Endothelial cell of umbilical vein (primary cell): ENCODE results near the gene ZNF385B. TPM values are rescaled to one million over a fixed set of nuclear protein-coding genes. Genes with fewer than 3 reads are reported as not detected.

Source experiments
- BruUV-seq: library from RNA; stranded (reverse); fragments of 400-500 nt; replicated peaks from 2 replicates; lab custom pipeline; 2021; lab: Mats Ljungman, UMichigan
- CTCF ChIA-PET: fragments of 300-600, 350-600 bp; sonication (Branson Sonifier 250); formaldehyde crosslinking; loops from one replicate; lab custom pipeline; 2021; ENCODE audit warnings: antibody characterized with exemption, inconsistent platforms; lab: Charles Lee
- POLR2A ChIA-PET: fragments of 300-600, 350-600 bp; sonication (Branson Sonifier 250); formaldehyde crosslinking; loops from one replicate; lab custom pipeline; 2021; ENCODE audit warnings: antibody characterized with exemption, inconsistent platforms; lab: Charles Lee
- DNase-seq: peaks from one replicate; pipeline ENCODE4 v3.0.0-alpha.2; 2011; ENCODE audit warnings: low read depth, low spot score
- FAIRE-seq: peaks from 2 replicates; lab custom pipeline; 2011; peaks lifted over from hg19 to GRCh38; lab: Jason Lieb, UNC
- H2AFZ ChIP-seq: 2 replicates; pipeline ENCODE4 v1.6.0; 2012; ENCODE audit warnings: low read depth, low read length, control low read depth, inconsistent platforms
- H3K27ac ChIP-seq: 2 replicates; pipeline ENCODE4 v1.5.1; 2011; ENCODE audit warnings: low read depth, mild to moderate bottlenecking, control low read depth, low read length, moderate library complexity; ENCODE audit not compliant: insufficient read depth
- H3K27me3 ChIP-seq, 2 experiments: 2 replicates each; pipeline versions ENCODE4 v1.6.0 to v1.6.1; 2011; ENCODE audit warnings: low read length in 2 of 2, mixed read lengths in 1 of 2; ENCODE audit not compliant: control insufficient read depth in 2 of 2, insufficient read depth in 2 of 2
- H3K36me3 ChIP-seq, 2 experiments: 2 replicates in 1 of 2; 3 replicates in 1 of 2; pipeline ENCODE4 v1.5.1; 2011; ENCODE audit warnings: low read length in 2 of 2, mild to moderate bottlenecking in 1 of 2, moderate library complexity in 1 of 2; ENCODE audit not compliant: control insufficient read depth in 2 of 2, insufficient read depth in 2 of 2; ENCODE audit errors: extremely low read depth in 1 of 2
- H3K4me1 ChIP-seq: 3 replicates; pipeline ENCODE4 v1.5.1; 2011; ENCODE audit warnings: mild to moderate bottlenecking, low read length; ENCODE audit not compliant: control insufficient read depth, insufficient read depth; ENCODE audit errors: extremely low read depth
- H3K4me2 ChIP-seq: 2 replicates; pipeline ENCODE4 v1.6.1; 2011; ENCODE audit warnings: low read length, control low read depth, mixed read lengths; ENCODE audit not compliant: insufficient read depth
- H3K4me3 ChIP-seq, 3 experiments: fragments of 200-600 bp in 1 of 3; sonication (generic), shearing (Covaris generic) in 1 of 3; replicated peaks in 1 of 3; 2 replicates each; pipeline ENCODE4 v1.5.1; 2011 to 2016; ENCODE audit warnings: control low read depth in 3 of 3, low read length in 3 of 3, mild to moderate bottlenecking in 2 of 3, inconsistent platforms in 1 of 3, low read depth in 1 of 3, moderate library complexity in 1 of 3; ENCODE audit not compliant: insufficient read depth in 1 of 3
- H3K79me2 ChIP-seq: 2 replicates; pipeline ENCODE4 v1.6.0; 2012; ENCODE audit warnings: low read length, inconsistent platforms; ENCODE audit not compliant: control insufficient read depth, insufficient read depth
- H3K9ac ChIP-seq: replicated peaks from 2 replicates; pipeline ENCODE3; 2011; ENCODE audit warnings: low read length, control low read depth; ENCODE audit not compliant: insufficient read depth; ENCODE audit errors: extremely low read depth
- H3K9me1 ChIP-seq: replicated peaks from 3 replicates; pipeline ENCODE4 v1.6.0; 2011; ENCODE audit warnings: mild to moderate bottlenecking, low read length; ENCODE audit not compliant: control insufficient read depth, insufficient read depth; ENCODE audit errors: extremely low read depth
- H3K9me3 ChIP-seq: replicated peaks from 2 replicates; pipeline ENCODE4 v1.5.1; 2012; ENCODE audit warnings: low read length, inconsistent platforms; ENCODE audit not compliant: control insufficient read depth, insufficient read depth
- H4K20me1 ChIP-seq: replicated peaks from 2 replicates; pipeline ENCODE3; 2011; ENCODE audit warnings: mild to moderate bottlenecking, low read length; ENCODE audit not compliant: control insufficient read depth, insufficient read depth; ENCODE audit errors: extremely low read depth
- CTCF ChIP-seq, 2 donors: IDR thresholded peaks; 1 replicate in 1 of 2; 2 replicates in 1 of 2; pipeline ENCODE4 v1.5.1; 2011; ENCODE audit warnings: low read length in 2 of 2, mild to moderate bottlenecking in 2 of 2, moderate library complexity in 2 of 2, control low read depth in 1 of 2, inconsistent platforms in 1 of 2, low read depth in 1 of 2; ENCODE audit not compliant: insufficient read depth in 1 of 2; ENCODE audit errors: extremely low read depth in 1 of 2
- EZH2 ChIP-seq: IDR thresholded peaks from 2 replicates; pipeline ENCODE4 v1.6.1; 2012; ENCODE audit warnings: borderline replicate concordance, low read depth, mild to moderate bottlenecking, moderate library complexity, low read length, inconsistent platforms; ENCODE audit not compliant: severe bottlenecking
- FOS ChIP-seq: IDR thresholded peaks from 2 replicates; pipeline ENCODE4 v1.6.1; 2011; ENCODE audit warnings: mild to moderate bottlenecking, low read length, moderate library complexity, borderline replicate concordance; ENCODE audit not compliant: insufficient read depth
- GATA2 ChIP-seq: IDR thresholded peaks from 2 replicates; pipeline ENCODE4 v1.7.0; 2011; ENCODE audit warnings: low read depth, mild to moderate bottlenecking, moderate library complexity, mixed read lengths, low read length; ENCODE audit not compliant: insufficient read length, insufficient read depth
- JUN ChIP-seq: IDR thresholded peaks from 2 replicates; pipeline ENCODE4 v1.6.1; 2011; ENCODE audit warnings: borderline replicate concordance, low read depth; ENCODE audit not compliant: insufficient read length, insufficient read depth
- MAX ChIP-seq: IDR thresholded peaks from 2 replicates; pipeline ENCODE4 v1.6.1; 2011; ENCODE audit not compliant: insufficient read depth, insufficient read length
- MYC ChIP-seq: IDR thresholded peaks from one replicate; pipeline ENCODE4 v1.6.1; 2011; ENCODE audit warnings: mild to moderate bottlenecking, low read depth, low read length
- POLR2A ChIP-seq: IDR thresholded peaks from 2 replicates; pipeline ENCODE4 v1.6.1; 2012; ENCODE audit warnings: low read depth, mild to moderate bottlenecking, control low read depth, low read length
- POLR2AphosphoS5 ChIP-seq: IDR thresholded peaks from 2 replicates; pipeline ENCODE4 v1.6.1; 2012; ENCODE audit warnings: low read depth, mild to moderate bottlenecking, control low read depth, low read length, moderate library complexity; ENCODE audit not compliant: insufficient read depth
- dilution Hi-C: fragments of 300-500 bp; cut with MboI; formaldehyde crosslinking; loops from one replicate; pipeline ENCODE4 v1.15.0; 2019; ENCODE audit warnings: low sequenced_read_pairs; ENCODE audit not compliant: extremely low pct_ligation_motif_present
- intact Hi-C: fragments of 100-400 bp; cut with micrococcal nuclease; formaldehyde crosslinking; loops from one replicate; pipeline ENCODE4 v1.10.0; 2022
- polyA plus RNA-seq, 4 experiments: library from polyadenylated mRNA; depleted of rRNA in 3 of 4; stranded (reverse) in 3 of 4; unstranded in 1 of 4; fragments of >200 nt; gene quantifications; 2 replicates each; pipeline versions ENCODE4 v1.2.1 to v1.2.3, GENCODE V29; 2011 to 2012; ENCODE audit warnings: missing spikeins in 1 of 4
- total RNA-seq: library from RNA; stranded (reverse); gene quantifications from 2 replicates; pipeline ENCODE4 v1.2.3, GENCODE V29; 2021

The ZNF385B gene
- total and polyA plus RNA-seq, 2 donors (not counting 3 experiments of a cell fraction or from before 2014, with no cell fraction given) = not detected

- TF ChIP-seq GATA2 (no peak), FOS (no peak), CTCF (IDR thresholded peaks at IDR 0.05; ENCODE audit: extremely low read depth in 1 of 2, insufficient read depth in 1 of 2, low read depth in 1 of 2, low read length in 2 of 2) (no peak), MAX (no peak), JUN (no peak), EZH2 (no peak), POLR2AphosphoS5 (no peak), MYC (no peak), POLR2A (no peak)
- ChIA-PET POLR2A (no interaction called here), CTCF (no interaction called here)
- H3K9ac ChIP-seq = no peak overlapping the region
- H3K9me1 ChIP-seq = no peaks in the 10 kb centered on the region
- DNase-seq = no peak
- dilution Hi-C loops = no loop called here
- no peaks in the 10 kb centered on the region for H3K9me3 ChIP-seq
- no peaks in the 10 kb centered on the region for H3K4me1 ChIP-seq
- H3K79me2 ChIP-seq = no peaks in the 10 kb centered on the region
- no TSS peak for BruUV-seq
- H3K36me3 ChIP-seq = no peaks in the 10 kb centered on the region
- H3K27me3 ChIP-seq = no peaks in the 10 kb centered on the region
- H3K4me3 ChIP-seq = no peak overlapping the region
- no peak overlapping the region for H3K4me2 ChIP-seq
- intact Hi-C loops = no loop called here
- H4K20me1 ChIP-seq = no peaks in the 10 kb centered on the region
- no peak overlapping the region for H3K27ac ChIP-seq
- FAIRE-seq = no peak
- no peak overlapping the region for H2AFZ ChIP-seq
Measured at GRCh38 chr2:179793902-179794301, 67.5 kb downstream of the ZNF385B start.
